Astrocyte (in vitro differentiated cells and primary cell): ENCODE data around the gene DNASE2B. TPM values are rescaled to one million over a fixed set of nuclear protein-coding genes. Genes with fewer than 3 reads are reported as not detected.

ENCODE experiments used
- DNase-seq: peaks from one replicate; pipeline ENCODE4 v3.0.0-alpha.2; 2010; ENCODE audit warnings: low read depth
- FAIRE-seq: peaks from 2 replicates; lab custom pipeline; 2011; peaks lifted over from hg19 to GRCh38; lab: Jason Lieb, UNC
- H2AFZ ChIP-seq: 2 replicates; pipeline ENCODE4 v1.6.0; 2012; ENCODE audit warnings: low read depth, low read length, inconsistent platforms
- H3K27ac ChIP-seq: 2 replicates; pipeline ENCODE4 v1.5.1; 2011; ENCODE audit warnings: low read depth, low read length, inconsistent platforms
- H3K27me3 ChIP-seq: 2 replicates; pipeline ENCODE4 v1.6.0; 2011; ENCODE audit warnings: low read length, inconsistent platforms; ENCODE audit not compliant: insufficient read depth
- H3K36me3 ChIP-seq: 2 replicates; pipeline ENCODE4 v1.5.1; 2011; ENCODE audit warnings: low read length, inconsistent platforms; ENCODE audit not compliant: insufficient read depth
- H3K4me1 ChIP-seq: 2 replicates; pipeline ENCODE4 v1.5.1; 2011; ENCODE audit warnings: low read length, inconsistent platforms; ENCODE audit not compliant: insufficient read depth
- H3K4me2 ChIP-seq: 2 replicates; pipeline ENCODE4 v1.6.0; 2012; ENCODE audit warnings: low read length, inconsistent platforms
- H3K4me3 ChIP-seq: 2 replicates; pipeline ENCODE4 v1.5.1; 2011; ENCODE audit warnings: low read depth, mild to moderate bottlenecking, low read length, inconsistent platforms; ENCODE audit not compliant: insufficient read depth
- H3K79me2 ChIP-seq: 2 replicates; pipeline ENCODE4 v1.6.0; 2012; ENCODE audit warnings: mild to moderate bottlenecking, low read length, inconsistent platforms; ENCODE audit not compliant: insufficient read depth
- H3K9ac ChIP-seq: 2 replicates; pipeline ENCODE4 v1.6.0; 2012; ENCODE audit warnings: mild to moderate bottlenecking, low read length, inconsistent platforms
- H3K9me3 ChIP-seq: 2 replicates; pipeline ENCODE4 v1.5.1; 2012; ENCODE audit warnings: low read depth, mild to moderate bottlenecking, low read length, inconsistent platforms; ENCODE audit not compliant: insufficient read depth
- H4K20me1 ChIP-seq: 2 replicates; pipeline ENCODE4 v1.6.0; 2012; ENCODE audit warnings: low read length, inconsistent platforms; ENCODE audit not compliant: insufficient read depth
- H3K27ac Mint-ChIP-seq: one replicate; pipeline ENCODE4 v1.8.0; 2021; ENCODE audit warnings: mild to moderate bottlenecking, mixed read lengths; ENCODE audit not compliant: unreplicated experiment
- H3K27me3 Mint-ChIP-seq: one replicate; pipeline ENCODE4 v1.8.0; 2021; ENCODE audit warnings: low read depth, mixed read lengths; ENCODE audit not compliant: unreplicated experiment
- H3K36me3 Mint-ChIP-seq: one replicate; pipeline ENCODE4 v1.8.0; 2021; ENCODE audit warnings: low read depth, mixed read lengths; ENCODE audit not compliant: unreplicated experiment
- H3K4me1 Mint-ChIP-seq: one replicate; pipeline ENCODE4 v1.8.0; 2021; ENCODE audit warnings: low read depth, mixed read lengths; ENCODE audit not compliant: unreplicated experiment
- H3K4me3 Mint-ChIP-seq: one replicate; pipeline ENCODE4 v1.8.0; 2021; ENCODE audit warnings: mild to moderate bottlenecking, moderate library complexity, mixed read lengths; ENCODE audit not compliant: unreplicated experiment
- H3K9me3 Mint-ChIP-seq: one replicate; pipeline ENCODE4 v1.8.0; 2021; ENCODE audit warnings: mild to moderate bottlenecking, mixed read lengths; ENCODE audit not compliant: unreplicated experiment
- EZH2 ChIP-seq: IDR thresholded peaks from 2 replicates; pipeline ENCODE4 v1.6.1; 2012; ENCODE audit warnings: mild to moderate bottlenecking, low read length, inconsistent platforms; ENCODE audit not compliant: insufficient read depth
- total RNA-seq: library from RNA; stranded (reverse); gene quantifications from 2 replicates; pipeline ENCODE4 v1.2.1, GENCODE V29; 2021
- TF ChIP-seq, protein P1 (sequence below): IDR thresholded peaks from 2 replicates; pipeline ENCODE4 v1.5.1; 2011; ENCODE audit warnings: low read depth, mild to moderate bottlenecking, inconsistent platforms, low read length, moderate library complexity; ENCODE audit not compliant: insufficient read depth

DNASE2B gene
- total RNA-seq, 1 donor from 2014 or later: not detected

- peaks cover 27% of the 10 kb centered on the region for H3K4me1 Mint-ChIP-seq
- Histone ChIP-seq H3K9me3 (peaks cover 2% of the 10 kb centered on the region), H3K4me2 (no peak overlapping the region), H3K4me1 (peaks cover 19% of the 10 kb centered on the region), H2AFZ (no peak overlapping the region), H3K36me3 (no peaks in the 10 kb centered on the region), H3K4me3 (no peak overlapping the region), H3K79me2 (no peaks in the 10 kb centered on the region), H3K27ac (no peak overlapping the region), H3K9ac (no peak overlapping the region), H3K27me3 (no peaks in the 10 kb centered on the region), H4K20me1 (no peaks in the 10 kb centered on the region)
- H3K9me3 Mint-ChIP-seq: peaks cover 6% of the 10 kb centered on the region
- H3K27me3 Mint-ChIP-seq: no peaks in the 10 kb centered on the region
- DNase-seq (peak; percentile 84), FAIRE-seq (no peak)
- H3K27ac Mint-ChIP-seq: no peak overlapping the region
- no peak overlapping the region for H3K4me3 Mint-ChIP-seq
- peaks cover 4% of the 10 kb centered on the region for H3K36me3 Mint-ChIP-seq
- no peak for TF ChIP-seq EZH2
- TF ChIP-seq, protein P1, sequence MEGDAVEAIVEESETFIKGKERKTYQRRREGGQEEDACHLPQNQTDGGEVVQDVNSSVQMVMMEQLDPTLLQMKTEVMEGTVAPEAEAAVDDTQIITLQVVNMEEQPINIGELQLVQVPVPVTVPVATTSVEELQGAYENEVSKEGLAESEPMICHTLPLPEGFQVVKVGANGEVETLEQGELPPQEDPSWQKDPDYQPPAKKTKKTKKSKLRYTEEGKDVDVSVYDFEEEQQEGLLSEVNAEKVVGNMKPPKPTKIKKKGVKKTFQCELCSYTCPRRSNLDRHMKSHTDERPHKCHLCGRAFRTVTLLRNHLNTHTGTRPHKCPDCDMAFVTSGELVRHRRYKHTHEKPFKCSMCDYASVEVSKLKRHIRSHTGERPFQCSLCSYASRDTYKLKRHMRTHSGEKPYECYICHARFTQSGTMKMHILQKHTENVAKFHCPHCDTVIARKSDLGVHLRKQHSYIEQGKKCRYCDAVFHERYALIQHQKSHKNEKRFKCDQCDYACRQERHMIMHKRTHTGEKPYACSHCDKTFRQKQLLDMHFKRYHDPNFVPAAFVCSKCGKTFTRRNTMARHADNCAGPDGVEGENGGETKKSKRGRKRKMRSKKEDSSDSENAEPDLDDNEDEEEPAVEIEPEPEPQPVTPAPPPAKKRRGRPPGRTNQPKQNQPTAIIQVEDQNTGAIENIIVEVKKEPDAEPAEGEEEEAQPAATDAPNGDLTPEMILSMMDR: no peak
These were observed 31.5 kb upstream of the DNASE2B start for GRCh38 chr1:84366786-84367185.

DNA sequence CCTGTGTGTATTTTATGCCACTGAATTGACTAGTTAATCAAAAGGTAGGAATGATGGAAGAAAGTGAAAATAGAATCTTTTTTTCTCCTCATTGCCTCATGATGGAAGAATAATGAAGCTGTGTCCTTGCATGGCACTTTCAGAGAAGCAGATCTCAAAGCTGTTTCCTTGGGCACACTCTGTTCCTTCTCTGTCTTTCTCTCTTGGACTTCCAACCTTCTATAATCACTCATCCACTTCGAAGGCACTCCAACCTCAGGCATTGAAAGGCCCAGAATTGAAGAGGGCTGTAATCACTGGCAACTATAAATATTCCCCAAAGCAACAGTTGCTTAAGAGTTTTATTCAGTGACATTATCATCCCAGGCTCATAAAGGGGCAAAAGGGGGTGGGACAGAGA, 31.1 kb upstream of the DNASE2B start:
- H3K79me2 ChIP-seq: no peaks in the 10 kb centered on the region
- H3K9me3 ChIP-seq: peaks cover 2% of the 10 kb centered on the region
- H3K4me3 ChIP-seq: no peak overlapping the region
- no peaks in the 10 kb centered on the region for H3K27me3 Mint-ChIP-seq
- no peak overlapping the region for H3K4me2 ChIP-seq
- H3K27ac ChIP-seq: no peak overlapping the region
- H3K9me3 Mint-ChIP-seq: peaks cover 6% of the 10 kb centered on the region
- H3K9ac ChIP-seq: no peak overlapping the region
- no peak overlapping the region for H3K4me3 Mint-ChIP-seq
- H3K36me3 ChIP-seq: no peaks in the 10 kb centered on the region
- TF ChIP-seq, protein P1: no peak
- TF ChIP-seq EZH2: no peak
- no peak overlapping the region for H3K27ac Mint-ChIP-seq
- peaks cover 4% of the 10 kb centered on the region for H3K36me3 Mint-ChIP-seq
- H3K4me1 ChIP-seq: peaks cover 19% of the 10 kb centered on the region
- no peaks in the 10 kb centered on the region for H3K27me3 ChIP-seq
- H3K4me1 Mint-ChIP-seq: peaks cover 27% of the 10 kb centered on the region
- DNase-seq: no peak
- no peak overlapping the region for H2AFZ ChIP-seq
- FAIRE-seq: no peak
- no peaks in the 10 kb centered on the region for H4K20me1 ChIP-seq

DNA sequence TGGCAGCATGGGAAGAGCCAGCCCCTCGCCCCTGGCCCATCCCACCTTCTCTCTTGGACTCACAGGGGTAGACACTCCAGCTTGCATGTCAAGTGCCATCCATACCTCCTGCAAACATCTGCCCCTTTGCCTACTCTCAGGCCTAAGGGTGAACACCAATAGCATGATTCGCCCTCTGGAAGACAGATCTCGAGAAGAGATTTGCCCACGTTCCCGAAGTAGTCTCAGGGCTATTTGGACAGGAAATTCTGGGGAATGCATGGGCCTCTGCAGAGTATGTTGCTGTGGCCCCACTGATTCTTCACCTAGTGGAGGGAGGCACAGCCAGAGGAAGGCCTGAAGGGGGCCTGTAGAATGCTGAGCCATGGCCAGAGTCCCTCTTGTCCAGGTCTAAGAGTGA, 29.8 kb upstream of the DNASE2B start:
- H4K20me1 ChIP-seq: no peaks in the 10 kb centered on the region
- H3K4me1 Mint-ChIP-seq: peaks cover 24% of the 10 kb centered on the region
- FAIRE-seq: no peak

More for the DNA sequence above, 29.8 kb upstream of the DNASE2B start:
- Mint-ChIP-seq H3K27me3 (no peaks in the 10 kb centered on the region), H3K4me3 (no peak overlapping the region), H3K27ac (no peak overlapping the region), H3K9me3 (peaks cover 6% of the 10 kb centered on the region), H3K36me3 (peaks cover 4% of the 10 kb centered on the region)
- Histone ChIP-seq H3K9me3 (peaks cover 2% of the 10 kb centered on the region), H3K79me2 (no peaks in the 10 kb centered on the region), H3K4me1 (peaks cover 19% of the 10 kb centered on the region), H3K4me3 (no peak overlapping the region), H3K9ac (no peak overlapping the region), H3K27me3 (no peaks in the 10 kb centered on the region), H3K36me3 (no peaks in the 10 kb centered on the region), H3K27ac (no peak overlapping the region), H2AFZ (no peak overlapping the region), H3K4me2 (no peak overlapping the region)
- DNase-seq: no peak
- TF ChIP-seq, protein P1: no peak
- TF ChIP-seq EZH2: no peak
